ENCODE data around the gene FBH1.
A peak's percentile ranks its signal among the peaks of the same experiment; 100 is the strongest.
"Not testable (repeated sequence)": the region's sequence is repeated elsewhere in the genome, so short reads cannot be mapped to it uniquely, and the experiment has no call there.

FBH1 gene

GRCh38 chr10:5876181-5876768, 13.8 kb upstream of the FBH1 start:
- DNase-seq (ENCODE audit: low spot score), result no peak

GRCh38 chr10:5877041-5877440, 13.0 kb upstream of the FBH1 start:
- DNase-seq (ENCODE audit: low spot score), result not testable (repeated sequence)

- no peak for DNase-seq (ENCODE audit: low spot score)
Observed at GRCh38 chr10:5882961-5883360, 7.1 kb upstream of the FBH1 start.

GRCh38 chr10:5885619-5886018, 4.4 kb upstream of the FBH1 start:
- DNase-seq (ENCODE audit: low spot score), result no peak

- DNase-seq (ENCODE audit: low spot score), result no peak
Observed at GRCh38 chr10:5887029-5887428, 3.0 kb upstream of the FBH1 start.

- no peak for DNase-seq (ENCODE audit: low spot score)
Observed at GRCh38 chr10:5887641-5888040, 2.4 kb upstream of the FBH1 start.

- DNase-seq (ENCODE audit: low spot score), result no peak
Observed at GRCh38 chr10:5888351-5888750, 1.7 kb upstream of the FBH1 start.

GRCh38 chr10:5888843-5889623, 1.0 kb upstream of the FBH1 start:
- peak; percentile 52 for DNase-seq (ENCODE audit: low spot score)

- peak; percentile 44 for DNase-seq (ENCODE audit: low spot score)
Observed at GRCh38 chr10:5890452-5890915, 441 bp downstream of the FBH1 start.

- no peak for DNase-seq (ENCODE audit: low spot score)
Observed at GRCh38 chr10:5891009-5891408, 966 bp downstream of the FBH1 start.

- no peak for DNase-seq (ENCODE audit: low spot score)
Observed at GRCh38 chr10:5892007-5892406, 2.0 kb downstream of the FBH1 start.

GRCh38 chr10:5893321-5893720, 3.3 kb downstream of the FBH1 start:
- no peak for DNase-seq (ENCODE audit: low spot score)

GRCh38 chr10:5894403-5894802, 4.4 kb downstream of the FBH1 start:
- DNase-seq (ENCODE audit: low spot score), result no peak

GRCh38 chr10:5894873-5895272, 4.8 kb downstream of the FBH1 start:
- no peak for DNase-seq (ENCODE audit: low spot score)

- DNase-seq (ENCODE audit: low spot score), result no peak
Observed at GRCh38 chr10:5895365-5895764, 5.3 kb downstream of the FBH1 start.

GRCh38 chr10:5895804-5896203, 5.8 kb downstream of the FBH1 start:
- no peak for DNase-seq (ENCODE audit: low spot score)

- DNase-seq (ENCODE audit: low spot score), result no peak
Observed at GRCh38 chr10:5896208-5897052, 6.4 kb downstream of the FBH1 start.

GRCh38 chr10:5897053-5897340, 7.0 kb downstream of the FBH1 start:
- DNase-seq (ENCODE audit: low spot score), result no peak

- DNase-seq (ENCODE audit: low spot score), result no peak
Observed at GRCh38 chr10:5897504-5897903, 7.5 kb downstream of the FBH1 start.

GRCh38 chr10:5898163-5898562, 8.1 kb downstream of the FBH1 start:
- DNase-seq (ENCODE audit: low spot score), result no peak

GRCh38 chr10:5900247-5900646, 10.2 kb downstream of the FBH1 start:
- DNase-seq (ENCODE audit: low spot score), result no peak

- no peak for DNase-seq (ENCODE audit: low spot score)
Observed at GRCh38 chr10:5902511-5903274, 12.7 kb downstream of the FBH1 start.
